ENCODE measurements around the gene RPLP1.

RPLP1 gene

GRCh38 chr15:69452692-69453521 is at the start of gene RPLP1:
TSS of gene RPLP1 (plus strand) at chr15:69452818. CDS start at chr15:69452949, 131 bp downstream.
- DNase-seq = peak; percentile 69

DNA sequence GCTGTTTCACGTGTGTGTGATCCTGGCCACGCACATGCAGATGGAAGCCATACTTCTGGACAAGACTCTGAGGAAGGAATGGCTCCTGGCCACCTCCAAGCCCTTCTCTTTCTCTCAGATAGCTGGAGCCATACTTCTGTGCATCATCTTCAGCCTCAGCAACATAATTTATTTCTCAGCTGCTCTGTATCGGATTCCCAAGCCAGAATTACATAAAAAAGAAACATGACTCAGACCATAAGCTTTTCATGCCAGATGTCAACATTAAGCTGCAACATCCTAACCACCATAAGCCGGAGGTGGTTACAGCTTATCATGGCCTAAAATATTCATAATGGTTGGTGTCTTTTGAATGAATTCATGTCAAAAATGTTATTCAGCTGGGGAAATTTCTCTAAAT is 49.0 kb upstream of the RPLP1 start:
- DNase-seq = no peak

- no peak for DNase-seq
Observed at GRCh38 chr15:69405110-69405509, 47.5 kb upstream of the RPLP1 start.

GRCh38 chr15:69407719-69408400 is 44.8 kb upstream of the RPLP1 start:
- DNase-seq = no peak

DNA sequence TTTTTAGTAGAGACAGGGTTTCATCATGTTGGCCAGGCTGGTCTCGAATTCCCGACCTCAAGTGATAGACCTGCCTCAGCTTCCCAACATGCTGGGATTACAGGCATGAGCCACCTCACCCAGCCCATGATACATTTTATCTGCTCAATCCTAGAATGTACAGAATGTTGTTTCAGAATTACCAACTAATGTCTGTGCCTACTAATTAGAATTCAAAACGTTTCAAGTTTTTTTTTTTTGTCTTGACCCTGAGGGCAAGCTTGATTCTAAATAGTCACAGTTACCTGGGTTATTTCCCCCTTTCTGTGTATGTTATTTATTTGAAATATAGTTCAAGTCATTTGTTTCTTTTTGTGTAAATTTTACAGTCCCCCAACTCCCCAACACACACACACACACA is 43.8 kb upstream of the RPLP1 start:
- no peak for DNase-seq

- no peak for DNase-seq
Observed at GRCh38 chr15:69410248-69410874, 42.3 kb upstream of the RPLP1 start.

GRCh38 chr15:69412274-69412673 is 40.3 kb upstream of the RPLP1 start:
- DNase-seq = no peak

- no peak for DNase-seq
Observed at GRCh38 chr15:69412701-69413100, 39.9 kb upstream of the RPLP1 start.

DNA sequence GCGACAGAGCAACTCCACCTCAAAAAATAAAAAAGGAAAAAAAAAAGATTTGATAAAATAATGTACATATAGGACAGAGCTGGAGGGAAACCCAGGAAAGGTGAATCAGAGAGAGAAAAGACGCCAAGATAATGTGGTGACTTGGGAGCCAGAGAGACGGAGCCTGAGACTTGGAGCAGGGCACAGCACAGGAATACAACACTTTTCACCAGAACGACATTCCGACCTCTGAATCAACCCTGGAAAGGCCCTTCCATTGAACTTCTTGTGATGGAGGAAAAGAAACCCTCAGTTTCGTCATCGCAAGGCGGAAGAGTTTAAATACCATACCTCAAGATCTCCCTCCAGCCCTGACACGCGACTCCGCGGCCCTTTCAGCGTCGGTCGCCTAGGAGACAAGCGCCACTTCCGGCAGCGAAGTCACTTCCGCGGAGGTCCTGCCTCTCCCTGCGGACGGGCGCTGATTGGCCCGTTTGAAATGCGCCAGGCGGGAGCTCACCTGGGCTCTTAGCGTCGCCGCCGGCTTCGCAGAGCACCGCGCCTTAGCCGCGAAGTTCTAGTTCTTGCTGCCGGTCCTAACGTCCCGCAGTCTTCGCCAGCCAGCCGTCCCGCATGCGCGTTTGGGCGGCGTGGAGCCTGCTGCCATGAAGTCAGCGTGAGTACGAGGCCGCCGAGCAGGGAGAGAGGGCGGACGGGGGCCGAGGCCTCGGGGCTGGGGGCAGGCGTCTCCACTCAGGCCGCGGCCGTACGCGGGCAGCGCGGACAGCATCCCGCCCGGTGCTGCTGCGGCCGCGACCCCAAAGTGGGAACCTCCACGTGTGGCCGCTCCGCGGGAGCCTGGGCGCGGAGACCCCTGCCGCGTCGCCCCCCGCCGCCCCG is 38.6 kb upstream of the RPLP1 start, which contains the start of gene KIF23:
KIF23 (plus strand) TSS at position 528 of the 879 bp plus-strand sequence; CDS start at position 645, 117 bp downstream.
- peak; percentile 64 for DNase-seq

- DNase-seq = no peak
Observed at GRCh38 chr15:69414701-69415167, 37.9 kb upstream of the RPLP1 start.

DNA sequence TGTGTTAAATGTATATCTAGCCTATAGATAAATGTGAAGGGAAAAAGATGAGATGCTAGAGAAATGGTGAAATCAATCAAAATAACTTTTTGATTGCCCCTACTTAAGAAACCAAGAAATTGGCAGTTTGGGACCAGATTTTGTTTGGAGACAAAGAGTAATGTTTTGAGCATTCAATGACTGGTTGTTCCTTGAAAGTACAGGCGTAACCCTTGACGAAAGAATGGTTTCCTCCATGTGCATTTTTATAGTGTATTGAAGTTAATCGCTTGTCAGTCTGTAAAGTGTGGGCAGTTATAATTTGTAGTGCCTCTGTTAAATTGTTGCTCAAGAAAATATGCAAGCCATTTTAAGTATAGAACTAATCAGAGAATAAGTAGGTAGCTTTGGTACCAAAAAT is 37.2 kb upstream of the RPLP1 start:
- no peak for DNase-seq

- no peak for DNase-seq
Observed at GRCh38 chr15:69417581-69417980, 35.0 kb upstream of the RPLP1 start.

GRCh38 chr15:69421498-69421897 is 31.1 kb upstream of the RPLP1 start:
- DNase-seq = no peak

- DNase-seq = no peak
Observed at GRCh38 chr15:69422336-69422895, 30.2 kb upstream of the RPLP1 start.

GRCh38 chr15:69424001-69424400 is 28.6 kb upstream of the RPLP1 start:
- DNase-seq = no peak

GRCh38 chr15:69424748-69425413 is 27.7 kb upstream of the RPLP1 start:
- no peak for DNase-seq

- DNase-seq = no peak
Observed at GRCh38 chr15:69433831-69434230, 18.8 kb upstream of the RPLP1 start.

GRCh38 chr15:69434238-69434637 is 18.4 kb upstream of the RPLP1 start:
- DNase-seq = no peak

DNA sequence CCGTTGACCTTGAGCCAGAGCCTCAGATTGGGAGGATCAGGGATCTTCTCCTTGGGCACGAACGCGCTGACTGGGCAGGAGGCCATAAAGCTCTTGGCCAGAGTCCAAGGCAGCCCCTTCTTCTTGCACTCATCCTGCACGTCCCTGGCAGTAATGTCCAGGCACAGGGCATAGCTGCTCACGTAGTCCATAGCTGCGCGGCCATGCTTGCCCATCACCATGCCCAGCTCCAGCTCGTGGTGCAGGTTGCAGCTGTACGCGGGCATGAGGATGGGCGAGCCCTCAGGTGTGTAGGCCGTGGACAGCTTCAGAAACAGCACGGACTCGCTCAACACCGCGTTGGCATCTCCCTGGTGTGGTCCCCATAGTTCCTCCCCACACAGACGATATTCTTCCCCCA is 17.9 kb upstream of the RPLP1 start:
- DNase-seq = no peak

GRCh38 chr15:69435985-69436384 is 16.6 kb upstream of the RPLP1 start:
- no peak for DNase-seq

- no peak for DNase-seq
Observed at GRCh38 chr15:69436951-69437350, 15.7 kb upstream of the RPLP1 start.

DNA sequence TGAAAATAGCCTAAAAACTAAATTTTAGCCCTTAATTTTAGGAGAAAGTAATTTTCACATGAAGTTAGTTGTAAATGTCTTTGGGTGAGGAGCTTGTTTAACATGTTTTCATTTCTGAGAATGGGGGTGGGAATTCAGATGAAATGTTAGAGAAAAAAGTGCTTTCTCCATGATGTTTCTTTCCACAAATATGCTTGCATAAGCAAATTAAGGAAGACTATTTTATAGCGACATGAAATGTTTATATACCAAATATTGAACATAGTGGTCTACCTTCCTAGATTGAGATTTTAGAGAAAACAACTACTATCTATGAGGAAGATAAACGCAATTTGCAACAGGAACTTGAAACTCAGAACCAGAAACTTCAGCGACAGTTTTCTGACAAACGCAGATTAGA is 13.0 kb upstream of the RPLP1 start:
- no peak for DNase-seq
